ENCODE measurements around the gene SPTLC2. TPM values are rescaled to one million over a fixed set of nuclear protein-coding genes. Genes with fewer than 3 reads are reported as not detected.
"Not testable (repeated sequence)": the region's sequence is repeated elsewhere in the genome, so short reads cannot be mapped to it uniquely, and the experiment has no call there.

Gene SPTLC2
- total and polyA plus RNA-seq, 9 donors, result 8.0 to 31.1 (median 21.5) TPM

- TF ChIP-seq EP300 (IDR thresholded peaks at IDR 0.05) (no peak), CTCF (IDR thresholded peaks at IDR 0.05) (no peak), POLR2A (IDR thresholded peaks at IDR 0.05) (no peak)
- intact Hi-C loops (cut with DNase I), result loop anchor here in 2 of 4 donors (10.0 kb wide), 2 partner anchors 100 to 260 kb away; partner anchors contain the start of genes AHSA1 (in 2 of the 2) and VIPAS39 (in 2 of the 2)
- Histone ChIP-seq H3K4me3 (no peak overlapping the region), H3K36me3 (no peaks in the 10 kb centered on the region), H3K4me1 (ENCODE audit: insufficient read depth) (peaks cover 2% of the 10 kb centered on the region), H3K27me3 (no peaks in the 10 kb centered on the region), H3K9me3 (no peaks in the 10 kb centered on the region), H3K27ac (no peak overlapping the region)
- 61 to 72% (median 62%) methylated on average over 9 of the region's 9 CpGs for WGBS, 3 donors
- DNase-seq, result no peak
Measured at GRCh38 chr14:77554816-77555599, 61.4 kb downstream of the SPTLC2 start.

GRCh38 chr14:77554207-77554606 is 62.2 kb downstream of the SPTLC2 start:
- intact Hi-C loops (cut with DNase I), result loop anchor here in 2 of 4 donors (10.0 kb wide), 2 partner anchors 99 to 259 kb away; partner anchors contain the start of genes AHSA1 (in 2 of the 2) and VIPAS39 (in 2 of the 2)
- no peaks in the 10 kb centered on the region for H3K9me3 ChIP-seq
- WGBS, 3 donors, result 51 to 69% (median 58%) methylated on average over 5 of the region's 5 CpGs
- H3K4me1 ChIP-seq (ENCODE audit: insufficient read depth), result peaks cover 2% of the 10 kb centered on the region
- DNase-seq, result no peak
- H3K27ac ChIP-seq, result no peak overlapping the region
- no peaks in the 10 kb centered on the region for H3K36me3 ChIP-seq
- no peaks in the 10 kb centered on the region for H3K27me3 ChIP-seq
- TF ChIP-seq EP300 (IDR thresholded peaks at IDR 0.05) (no peak), CTCF (IDR thresholded peaks at IDR 0.05) (no peak), POLR2A (IDR thresholded peaks at IDR 0.05) (no peak)
- no peak overlapping the region for H3K4me3 ChIP-seq

GRCh38 chr14:77549451-77549850 is 67.0 kb downstream of the SPTLC2 start:
- Histone ChIP-seq H3K27me3 (no peaks in the 10 kb centered on the region), H3K36me3 (no peaks in the 10 kb centered on the region), H3K4me1 (ENCODE audit: insufficient read depth) (no peaks in the 10 kb centered on the region), H3K9me3 (no peaks in the 10 kb centered on the region), H3K4me3 (no peak overlapping the region), H3K27ac (no peak overlapping the region)
- intact Hi-C loops (cut with DNase I), result loop anchor here in 1 of 4 donors (10.0 kb wide), 1 partner anchor 85 kb away; no protein-coding TSS in a partner anchor
- TF ChIP-seq CTCF (IDR thresholded peaks at IDR 0.05) (no peak), EP300 (IDR thresholded peaks at IDR 0.05) (no peak), POLR2A (IDR thresholded peaks at IDR 0.05) (no peak)
- 92 to 100% (median 94%) methylated on average over 1 of the region's 1 CpG for WGBS, 3 donors
- DNase-seq, result no peak

GRCh38 chr14:77547512-77548180 is 68.8 kb downstream of the SPTLC2 start:
- Histone ChIP-seq H3K27ac (no peak overlapping the region), H3K4me1 (ENCODE audit: insufficient read depth) (no peaks in the 10 kb centered on the region), H3K36me3 (no peaks in the 10 kb centered on the region), H3K4me3 (no peak overlapping the region), H3K9me3 (no peaks in the 10 kb centered on the region), H3K27me3 (no peaks in the 10 kb centered on the region)
- DNase-seq, result no peak
- 81 to 91% (median 86%) methylated on average over 8 of the region's 8 CpGs for WGBS, 3 donors
- intact Hi-C loops (cut with DNase I), result loop anchor here in 1 of 4 donors (10.0 kb wide), 1 partner anchor 83 kb away; no protein-coding TSS in a partner anchor
- TF ChIP-seq POLR2A (IDR thresholded peaks at IDR 0.05), result no peak
- no peak for TF ChIP-seq CTCF (IDR thresholded peaks at IDR 0.05)
- TF ChIP-seq EP300 (IDR thresholded peaks at IDR 0.05), result no peak

- intact Hi-C loops (cut with DNase I), result loop anchor here in 1 of 4 donors (10.0 kb wide), 1 partner anchor 80 kb away; no protein-coding TSS in a partner anchor
- DNase-seq, result not testable (repeated sequence)
Measured at GRCh38 chr14:77545171-77545570, 71.3 kb downstream of the SPTLC2 start.

More at GRCh38 chr14:77545171-77545570, 71.3 kb downstream of the SPTLC2 start:
- H3K27me3 ChIP-seq; H3K9me3 ChIP-seq; H3K36me3 ChIP-seq; H3K4me3 ChIP-seq; H3K4me1 ChIP-seq (ENCODE audit: insufficient read depth); H3K27ac ChIP-seq: not testable (repeated sequence)
- WGBS, 3 donors, result 96 to 98% (median 98%) methylated on average over 11 of the region's 11 CpGs

Data from ovary (tissue), 9 donors.